RPMI8226 (cell line): ENCODE results near the gene MACROD2.
"Not testable (repeated sequence)": the region's sequence is repeated elsewhere in the genome, so short reads cannot be mapped to it uniquely, and the experiment has no call there.

Experiments
- DNase-seq: peaks from one replicate; pipeline ENCODE4 v3.0.0-alpha.2; 2015

Gene MACROD2

DNA sequence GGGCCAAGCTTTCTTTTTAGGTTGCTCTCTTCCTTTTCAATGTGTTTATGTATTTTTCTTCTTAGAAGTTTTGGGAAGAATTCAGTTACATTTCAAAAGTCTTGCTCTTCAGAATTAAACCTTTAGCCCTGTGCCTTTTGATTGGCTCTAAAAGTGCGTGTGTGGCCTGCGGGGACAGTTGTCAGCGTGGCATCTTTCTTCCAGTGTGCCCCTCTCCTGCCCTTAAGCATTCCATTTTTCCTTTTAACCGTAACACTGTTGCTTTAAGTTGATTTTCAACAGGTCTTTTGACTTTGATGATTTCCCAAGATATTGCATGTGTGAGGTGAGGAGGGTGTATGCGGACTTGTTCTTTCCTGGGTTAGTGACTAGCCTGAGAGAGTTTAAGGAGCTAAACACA, 1341.2 kb downstream of the MACROD2 start:
- DNase-seq: no peak

DNA sequence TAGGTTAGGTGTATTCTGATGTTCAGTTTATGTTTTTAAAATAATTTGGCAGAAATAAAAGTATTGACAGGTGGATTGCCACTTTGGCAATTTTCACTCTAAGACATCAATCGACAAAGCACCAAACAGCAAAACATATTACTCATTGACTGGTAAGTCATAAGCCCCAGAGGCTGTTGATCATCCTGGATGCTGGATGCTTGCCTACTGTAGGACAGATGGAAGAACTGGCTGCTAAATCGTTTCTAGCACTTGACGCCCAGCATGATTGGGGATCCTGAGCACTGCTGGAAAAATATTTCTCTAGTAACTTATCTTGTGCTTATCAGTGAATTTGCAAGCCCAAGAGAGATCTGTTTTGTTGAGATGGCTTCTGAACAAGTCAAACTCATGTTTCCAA, 1343.9 kb downstream of the MACROD2 start:
- DNase-seq: no peak

DNA sequence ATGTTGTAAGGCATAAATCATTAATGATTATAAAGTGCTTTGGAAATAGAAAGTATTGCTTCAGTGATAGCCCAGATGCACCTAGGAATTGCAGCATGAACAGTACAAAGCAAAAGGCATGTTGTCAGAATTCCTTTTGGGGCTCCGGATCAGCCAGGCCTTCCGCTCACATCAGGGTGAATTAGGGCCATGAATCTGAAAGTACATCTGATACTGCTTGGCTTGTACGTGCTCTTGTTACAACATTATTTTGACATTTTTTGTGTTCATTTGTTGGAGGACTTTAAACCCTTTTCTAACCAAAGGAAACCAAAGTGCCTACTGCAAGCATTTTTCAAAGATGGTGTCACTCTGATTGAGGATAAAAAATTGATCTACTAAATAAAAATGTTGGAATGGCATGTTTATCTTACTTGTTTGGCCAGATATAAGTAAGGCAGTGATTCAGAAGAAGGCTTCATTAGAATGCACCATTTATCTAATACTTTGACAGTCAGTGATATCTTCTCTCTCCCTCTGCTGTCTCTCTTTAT, 1347.7 kb downstream of the MACROD2 start:
- DNase-seq: no peak

DNA sequence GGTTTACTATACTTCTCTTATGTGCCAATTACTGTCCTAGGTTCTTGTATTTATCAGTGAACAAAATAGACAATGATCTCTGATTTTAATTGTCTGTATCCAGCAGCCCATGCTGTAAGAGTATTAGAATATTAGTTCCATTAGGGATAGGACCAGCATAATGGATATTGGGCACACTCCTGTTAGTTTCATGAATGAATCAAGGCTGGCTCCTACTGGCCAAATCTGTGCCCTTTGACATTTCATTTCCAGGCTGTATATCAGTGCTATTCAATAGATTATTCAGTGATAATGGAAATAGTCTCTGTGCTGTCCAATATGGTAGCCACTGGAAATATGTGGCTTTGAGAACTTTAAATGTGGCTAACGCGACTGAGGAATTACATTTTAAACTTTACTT, 1350.0 kb downstream of the MACROD2 start:
- DNase-seq: no peak

DNA sequence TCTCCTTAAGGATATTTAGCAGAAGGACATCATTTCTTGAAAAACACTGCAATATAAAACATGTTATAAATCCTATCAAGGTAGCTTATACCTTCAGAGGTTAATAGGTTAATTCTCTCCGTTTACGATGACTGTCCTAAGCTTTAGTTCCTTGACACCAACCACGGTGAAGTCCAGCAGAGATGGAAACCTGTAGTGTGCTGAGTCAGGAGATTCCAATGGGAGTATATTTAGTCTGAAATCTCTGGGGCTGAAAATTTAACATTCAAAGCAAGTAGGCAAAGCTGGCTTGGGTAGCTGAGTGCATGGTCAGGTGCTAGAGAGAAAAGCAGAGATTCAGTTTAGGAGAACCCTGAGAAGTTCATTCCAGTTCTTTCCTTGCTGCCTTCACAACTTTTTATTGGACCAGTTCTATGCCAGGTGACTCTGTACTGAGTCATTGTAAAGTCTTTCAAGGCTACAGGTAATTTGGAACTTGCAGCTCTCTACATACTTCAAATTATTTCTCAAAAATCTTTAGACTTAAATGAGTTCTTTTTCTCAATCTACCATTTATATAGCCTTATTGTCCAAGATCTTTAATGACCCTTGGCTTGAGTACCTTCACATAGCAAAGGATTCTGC, 1351.5 kb downstream of the MACROD2 start:
- no peak for DNase-seq

DNA sequence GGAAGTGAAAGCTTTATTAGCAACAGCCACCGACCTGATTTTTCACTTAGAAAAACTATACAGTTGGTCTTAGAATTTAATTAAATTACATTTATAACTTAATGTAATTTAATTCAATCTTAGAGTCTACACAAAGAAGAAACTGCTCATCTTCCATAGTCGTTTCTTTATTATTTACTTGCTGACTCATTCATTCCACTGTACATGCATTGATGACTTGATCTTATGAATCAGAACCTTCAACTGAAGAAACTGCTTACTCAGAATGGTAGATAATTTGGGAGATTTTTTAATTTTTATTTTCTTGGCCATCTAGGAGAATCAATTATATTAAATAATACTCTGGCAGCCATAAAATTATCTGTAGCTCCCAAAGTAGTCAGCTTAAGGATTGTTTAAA, 1363.7 kb downstream of the MACROD2 start:
- no peak for DNase-seq

DNA sequence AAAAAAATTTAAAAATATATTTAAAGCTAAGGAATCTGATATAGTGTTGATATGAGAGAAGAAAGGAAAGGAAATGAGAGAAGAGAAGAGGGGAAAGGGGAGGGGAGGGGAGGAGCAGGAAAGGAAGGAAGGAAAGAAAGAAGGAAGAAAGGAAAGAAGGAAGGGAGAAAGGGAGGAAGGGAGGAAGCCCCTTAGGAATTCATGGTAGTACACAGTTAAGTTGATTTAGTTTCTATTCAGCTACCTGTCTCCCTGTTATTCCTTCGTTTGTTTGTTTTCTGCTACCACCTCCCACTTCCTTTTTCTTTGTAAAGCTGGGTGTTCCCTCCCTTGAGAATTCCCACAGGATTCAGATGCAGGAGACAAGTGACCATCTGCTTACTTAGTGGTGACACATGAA, 1367.5 kb downstream of the MACROD2 start:
- DNase-seq: no peak

DNA sequence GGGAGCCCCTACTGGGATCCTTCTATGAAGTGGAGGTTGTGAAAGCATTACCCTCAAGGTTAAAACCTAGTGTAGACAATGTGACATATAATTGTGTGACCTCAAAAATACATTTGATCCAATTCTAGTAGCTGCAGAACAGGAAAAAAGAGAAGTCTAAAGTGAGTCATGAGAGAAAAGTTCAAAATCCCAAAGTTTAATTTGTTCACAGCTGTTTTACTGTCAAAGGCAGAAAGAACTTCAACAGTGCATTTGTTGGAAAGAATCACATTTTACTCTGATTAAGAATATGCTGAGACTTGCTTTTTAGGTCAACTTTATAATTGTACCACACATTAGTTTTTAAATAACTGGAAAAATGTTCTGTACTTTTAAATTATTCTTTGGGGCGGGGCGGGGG, 1369.5 kb downstream of the MACROD2 start:
- DNase-seq: no peak

DNA sequence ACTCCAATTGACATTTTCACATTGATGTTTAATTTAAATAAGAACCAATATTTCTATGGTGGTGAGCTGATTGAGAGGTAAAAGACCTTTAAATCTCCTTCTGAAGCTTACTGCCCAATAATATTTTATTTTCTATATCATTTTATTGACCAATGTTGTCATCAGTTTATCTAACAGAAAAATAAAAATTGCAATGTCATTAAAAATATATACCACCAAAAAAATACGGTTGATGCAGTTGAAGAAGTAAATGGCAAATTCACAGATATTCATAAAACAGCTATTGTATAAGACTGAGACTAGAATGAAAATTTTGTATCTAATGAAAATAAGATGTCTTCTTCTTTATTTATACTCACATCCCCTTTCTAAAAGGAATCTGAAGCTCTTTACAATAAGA, 1375.1 kb downstream of the MACROD2 start:
- DNase-seq: no peak

DNA sequence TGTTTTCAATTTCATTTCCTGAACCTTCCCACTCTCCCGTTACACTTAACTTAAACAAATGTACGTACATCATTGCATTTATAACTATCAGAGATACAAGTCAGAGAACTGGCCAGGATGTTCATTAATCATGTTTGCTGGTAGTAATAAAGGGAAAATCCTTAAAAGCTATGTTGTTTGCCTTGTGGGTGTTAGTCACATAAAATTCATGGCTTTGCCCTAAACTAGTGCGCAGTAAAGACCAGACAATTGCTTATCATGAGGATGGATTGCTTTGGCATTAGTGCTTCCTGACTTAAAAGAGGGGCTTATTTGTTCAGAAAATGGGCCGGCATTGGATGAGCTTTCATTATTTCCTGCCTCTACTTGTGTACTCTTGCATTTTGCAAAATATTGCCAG, 1379.4 kb downstream of the MACROD2 start:
- DNase-seq: no peak

DNA sequence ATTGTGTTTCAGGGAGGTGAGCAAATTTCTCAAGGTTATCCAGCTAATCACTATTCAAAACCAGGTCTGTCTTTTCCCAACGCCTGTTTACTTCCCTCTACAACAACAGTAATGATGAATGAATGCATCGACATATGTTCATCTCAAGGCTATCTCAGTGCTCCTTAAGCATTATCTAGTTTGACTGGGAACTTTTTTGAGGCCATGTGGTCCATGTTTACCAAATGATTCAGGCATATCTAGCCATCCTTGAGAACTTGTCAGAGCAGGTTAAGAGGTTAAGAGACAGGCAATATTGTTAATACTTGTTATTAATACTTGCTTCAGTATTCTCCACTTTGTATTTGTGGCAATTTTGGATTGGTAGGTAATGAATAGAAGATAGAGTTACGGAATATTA, 1380.5 kb downstream of the MACROD2 start:
- no peak for DNase-seq

DNA sequence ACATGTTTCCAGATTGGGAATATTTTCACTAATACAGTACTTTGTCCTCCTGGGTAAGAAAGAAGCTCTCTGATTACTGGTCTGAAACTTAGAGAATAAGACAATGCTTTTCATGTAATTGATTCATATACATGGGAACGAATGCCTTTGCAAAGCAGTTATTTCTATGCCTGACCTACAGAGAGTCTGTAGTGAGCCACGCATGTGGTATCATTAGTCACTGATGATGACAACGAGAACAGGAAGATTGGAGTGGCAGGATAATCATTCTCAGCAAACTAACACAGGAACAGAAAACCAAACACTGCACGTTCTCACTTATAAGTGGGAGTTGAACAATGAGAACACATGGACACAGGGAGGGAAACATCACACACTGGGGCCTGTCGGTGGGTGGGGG, 1382.3 kb downstream of the MACROD2 start:
- DNase-seq: not testable (repeated sequence)

DNA sequence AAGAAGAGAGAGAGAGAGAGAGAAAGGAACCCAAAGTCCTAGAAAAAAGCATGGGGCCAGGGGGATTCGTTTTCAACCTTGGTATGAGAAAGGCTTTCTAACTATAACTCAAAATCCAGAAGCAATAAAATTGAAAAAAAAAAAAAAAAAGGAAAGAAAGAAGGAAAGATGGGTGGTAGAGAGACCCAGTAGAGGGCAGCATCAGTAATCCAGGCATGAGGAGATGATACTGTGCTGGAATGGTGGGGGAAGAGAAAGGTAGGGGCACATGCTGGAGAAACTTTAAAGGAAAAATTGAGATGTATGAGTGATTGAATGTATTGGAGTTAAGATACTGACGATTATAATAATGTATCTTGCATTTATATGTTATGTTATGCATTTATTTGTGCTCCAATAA, 1382.8 kb downstream of the MACROD2 start:
- no peak for DNase-seq

DNA sequence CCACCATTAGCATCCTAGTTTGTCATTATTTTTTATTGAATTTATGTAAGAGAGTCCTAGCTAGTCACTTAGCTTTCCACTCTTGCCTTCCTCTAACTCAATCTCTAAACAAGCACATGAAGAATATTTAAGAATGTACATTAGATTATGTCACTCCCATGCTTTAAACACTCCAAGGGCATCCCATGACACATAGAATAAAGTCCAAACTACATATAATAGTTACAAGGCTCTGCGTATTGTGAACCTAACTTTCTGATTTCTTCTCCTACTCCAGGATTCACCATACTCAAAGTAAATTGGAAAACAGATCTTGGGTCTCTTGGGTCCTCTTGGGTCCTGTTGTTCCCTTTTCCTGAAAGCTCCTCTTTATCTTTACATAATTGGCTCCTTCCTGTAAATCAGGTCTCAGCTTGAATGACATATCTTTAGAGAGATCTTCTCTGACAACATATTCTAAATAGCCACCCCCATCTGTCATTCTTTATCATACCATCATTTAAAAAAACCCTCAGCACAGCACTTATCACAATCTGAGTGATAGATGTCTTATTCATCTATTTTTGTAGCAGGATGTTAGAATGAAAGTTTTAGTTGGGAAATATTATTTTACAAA, 1384.5 kb downstream of the MACROD2 start:
- DNase-seq: no peak

DNA sequence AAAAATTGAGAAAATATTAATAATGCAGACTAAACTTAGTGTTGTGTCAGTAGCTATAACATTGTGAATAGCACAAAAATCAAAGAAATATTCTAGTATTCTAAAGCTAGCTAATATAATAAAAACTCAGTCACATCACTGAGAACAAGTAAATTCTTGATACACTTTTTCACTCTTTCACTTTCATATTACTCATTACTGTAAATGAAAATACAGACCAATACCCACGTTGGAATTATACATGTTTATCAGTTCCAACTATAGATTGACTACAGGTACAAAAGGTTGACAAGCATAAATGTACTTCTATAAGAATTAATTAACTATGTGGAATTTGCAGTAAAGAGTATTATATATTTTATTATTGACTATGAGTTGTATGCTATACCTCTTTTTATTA, 1385.5 kb downstream of the MACROD2 start:
- no peak for DNase-seq

DNA sequence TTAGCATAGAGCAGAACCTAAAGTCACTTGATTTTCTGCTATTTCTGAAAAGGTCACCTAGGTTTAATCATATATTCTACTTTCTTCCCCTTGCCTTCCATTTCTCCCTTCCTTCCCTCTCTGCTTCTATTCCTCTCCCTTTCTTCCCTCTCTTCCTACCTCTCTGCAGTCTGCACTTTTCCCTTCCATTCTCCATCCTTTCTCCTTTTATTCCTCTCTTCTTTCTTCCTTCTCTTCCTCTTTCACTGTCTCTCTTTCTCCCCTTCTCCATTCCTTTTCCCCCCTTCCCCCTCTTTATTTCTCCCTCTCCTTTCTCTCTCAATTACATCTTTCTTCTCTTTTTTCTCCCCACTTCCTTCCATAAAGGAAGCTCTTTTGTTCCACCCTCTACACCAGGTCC, 1391.9 kb downstream of the MACROD2 start:
- no peak for DNase-seq

DNA sequence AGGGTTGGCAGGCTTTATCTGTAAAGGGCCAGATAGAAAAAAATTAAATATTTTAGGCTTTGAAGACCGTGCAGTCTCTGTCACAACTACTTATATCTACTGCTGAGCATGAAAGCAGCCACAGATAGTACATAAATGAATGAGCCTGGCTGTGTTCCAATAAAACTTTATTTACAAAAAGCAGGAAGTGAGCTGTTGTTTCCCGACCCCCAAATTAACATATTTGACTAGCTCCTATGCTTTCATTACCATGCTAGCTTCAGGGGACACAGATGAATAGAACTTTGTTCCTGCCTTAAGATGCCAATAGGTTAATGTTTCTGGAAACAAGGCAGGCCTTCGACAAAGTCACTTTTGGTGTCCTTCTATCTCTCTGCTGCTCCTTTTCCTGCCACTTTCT, 1400.1 kb downstream of the MACROD2 start:
- DNase-seq: no peak

DNA sequence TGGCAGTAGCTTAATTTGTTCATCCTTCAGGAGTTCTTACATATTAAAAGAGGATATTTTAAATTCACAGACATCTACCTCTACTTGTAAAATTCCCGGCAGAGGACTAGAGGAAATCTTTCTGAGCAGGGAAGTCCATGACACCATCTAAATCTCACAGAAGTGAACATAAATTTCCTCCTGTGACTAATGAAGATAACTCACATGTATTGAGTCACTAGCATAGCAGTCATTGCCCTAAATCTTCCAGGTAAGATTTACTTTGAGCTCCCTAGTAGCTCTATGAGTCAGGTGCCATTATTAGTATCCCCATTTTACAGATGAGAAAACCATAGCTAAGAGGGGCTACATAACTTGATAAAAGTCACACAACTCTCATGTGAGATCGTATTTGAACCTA, 1400.7 kb downstream of the MACROD2 start:
- DNase-seq: no peak

DNA sequence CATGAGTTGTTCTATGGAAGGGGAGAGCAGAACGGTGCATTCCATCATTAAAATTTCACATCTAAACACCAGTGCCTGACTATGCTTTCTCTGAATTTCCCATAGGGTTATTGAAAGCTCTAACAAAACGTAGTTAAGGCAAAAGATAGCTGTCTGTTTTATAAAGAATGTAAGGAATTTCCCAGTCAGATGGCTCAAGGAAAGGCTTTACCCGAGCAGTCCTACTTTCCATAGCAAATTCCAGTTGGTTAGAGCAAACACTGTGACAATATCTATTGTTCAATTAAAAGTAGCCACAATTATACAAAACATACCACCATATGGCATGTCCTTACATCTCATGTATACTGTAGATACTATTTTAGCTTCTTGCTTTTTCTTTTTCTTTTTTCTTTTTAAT, 1401.6 kb downstream of the MACROD2 start:
- no peak for DNase-seq

DNA sequence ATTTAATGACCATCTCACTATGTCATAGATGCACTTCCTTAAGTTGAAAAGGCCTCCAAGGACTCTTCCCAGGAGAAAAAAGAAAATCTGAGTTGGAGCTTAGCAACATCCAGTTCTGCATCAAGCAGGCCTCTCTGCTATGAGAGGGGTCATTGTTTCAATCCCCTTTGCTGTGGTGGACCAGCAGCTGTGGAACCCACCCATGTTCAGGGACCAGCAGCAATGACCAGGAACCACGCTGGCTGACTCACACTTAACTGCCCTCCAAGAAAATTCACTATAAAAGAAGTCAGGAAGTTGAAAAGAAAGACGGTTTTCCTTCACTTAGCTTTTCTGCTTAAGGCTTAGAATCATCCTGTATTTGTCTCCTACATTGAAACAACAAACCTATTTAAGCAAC, 1404.5 kb downstream of the MACROD2 start:
- no peak for DNase-seq

DNA sequence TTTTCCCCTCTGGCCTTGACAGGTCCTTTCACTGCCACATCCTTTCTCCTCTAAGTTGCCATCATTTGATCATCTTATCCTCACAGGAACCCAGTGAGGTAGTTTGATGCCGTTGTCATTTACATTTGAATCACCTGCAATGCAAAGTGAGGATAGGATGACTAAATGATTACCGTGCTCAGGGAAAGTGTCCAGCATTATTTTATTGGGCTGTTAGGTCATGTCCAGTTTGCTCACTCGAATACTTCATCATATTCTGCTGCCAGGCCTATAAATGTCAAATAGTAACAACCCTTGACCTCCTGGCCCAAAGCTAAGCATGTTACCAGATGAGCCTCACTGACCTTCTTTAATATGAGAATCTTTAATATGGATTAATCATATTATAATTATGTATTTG, 1410.8 kb downstream of the MACROD2 start:
- DNase-seq: no peak

DNA sequence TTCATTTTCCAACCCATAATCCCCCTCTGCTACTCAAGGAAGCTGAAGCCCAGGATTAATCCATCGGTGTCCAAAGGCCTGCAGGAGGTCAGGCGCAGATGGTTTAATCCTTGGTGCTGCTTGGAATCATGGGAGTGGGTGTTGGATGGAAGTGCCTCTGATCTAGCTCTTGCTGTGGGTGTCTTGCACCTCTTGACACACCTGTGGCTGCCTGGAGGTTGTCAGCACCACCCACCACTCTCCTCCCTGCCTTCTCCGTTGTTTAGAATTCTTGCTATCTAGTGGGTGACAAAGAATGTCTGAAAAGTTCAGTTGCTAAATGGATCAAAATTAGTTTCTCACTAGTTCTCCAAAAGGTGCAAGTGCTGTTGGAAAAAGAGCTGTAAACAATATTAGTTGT, 1416.5 kb downstream of the MACROD2 start:
- DNase-seq: no peak

DNA sequence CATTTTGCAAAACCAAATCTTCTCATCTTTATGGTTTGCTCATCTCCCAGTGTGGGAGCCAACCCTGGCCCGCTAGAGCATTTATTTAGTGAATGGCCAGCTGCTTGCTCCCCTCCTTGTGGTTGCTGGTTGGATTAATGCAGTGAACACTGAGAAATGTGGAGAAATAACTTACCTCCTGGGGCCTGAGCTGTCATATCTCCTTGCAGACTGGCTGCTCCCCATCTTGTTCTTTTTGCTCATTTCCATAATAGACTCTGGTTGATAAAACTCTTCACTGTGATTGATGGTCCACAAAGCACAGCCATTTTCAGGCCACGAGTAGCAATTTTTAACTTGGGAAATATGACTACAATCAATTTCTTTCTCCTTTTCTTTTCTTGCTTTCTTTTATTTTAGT, 1420.6 kb downstream of the MACROD2 start:
- DNase-seq: no peak

DNA sequence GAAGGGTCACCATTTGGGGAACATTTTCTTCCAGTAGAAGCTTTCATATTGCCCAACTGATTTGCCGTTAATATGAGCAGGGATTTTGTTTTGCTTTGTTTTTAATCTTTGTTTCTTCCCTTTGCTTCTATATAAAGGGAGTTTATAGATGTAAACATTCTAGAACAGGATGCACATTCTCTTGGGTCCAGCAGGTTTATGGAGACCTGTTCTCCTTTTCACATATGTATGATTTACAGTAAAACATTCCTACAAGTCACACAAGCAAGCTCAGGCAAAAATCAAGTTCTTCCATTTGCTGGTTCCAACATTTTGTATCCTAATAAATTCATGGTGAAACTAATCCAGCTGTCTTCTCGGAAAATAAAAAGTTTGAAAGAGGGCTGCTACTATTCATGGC, 1424.5 kb downstream of the MACROD2 start:
- no peak for DNase-seq

DNA sequence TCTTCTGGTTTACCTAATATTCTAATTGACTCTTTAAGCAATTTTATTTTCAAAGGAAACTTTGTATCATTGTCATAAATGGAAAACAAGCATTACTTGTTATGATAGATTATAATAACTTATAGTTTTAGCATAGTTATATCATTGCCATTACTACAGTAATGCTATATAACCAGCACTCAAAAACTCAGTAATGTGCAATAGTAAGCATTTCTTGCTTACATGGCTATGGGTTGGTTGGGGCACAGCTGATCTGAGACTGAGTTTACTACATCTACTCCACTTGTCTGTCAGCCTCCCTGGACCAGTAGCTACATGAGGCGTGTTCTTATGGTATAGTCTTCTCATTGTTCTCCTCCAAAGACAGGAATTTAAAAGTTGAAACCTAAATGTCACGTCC, 1427.7 kb downstream of the MACROD2 start:
- no peak for DNase-seq
